ENCODE results near the gene FXYD7.
"Not testable (repeated sequence)": the region's sequence is repeated elsewhere in the genome, so short reads cannot be mapped to it uniquely, and the experiment has no call there.

Gene FXYD7

GRCh38 chr19:35143231-35143715 is at the start of gene FXYD7:
Gene FXYD7 (plus strand): TSS chr19:35143255. CDS start chr19:35143334, 79 bp downstream.
- FAIRE-seq: no peak

GRCh38 chr19:35093430-35093829 is 49.6 kb upstream of the FXYD7 start:
- FAIRE-seq: no peak

- no peak for FAIRE-seq
Measured at GRCh38 chr19:35093941-35094647, 49.0 kb upstream of the FXYD7 start.

GRCh38 chr19:35094656-35095055 is 48.4 kb upstream of the FXYD7 start:
- FAIRE-seq: no peak

GRCh38 chr19:35095667-35096368 is 47.2 kb upstream of the FXYD7 start:
- no peak for FAIRE-seq

GRCh38 chr19:35098413-35099049 is 44.5 kb upstream of the FXYD7 start:
- no peak for FAIRE-seq

- FAIRE-seq: no peak
Measured at GRCh38 chr19:35099155-35099896, 43.7 kb upstream of the FXYD7 start.

GRCh38 chr19:35099897-35100275 is 43.2 kb upstream of the FXYD7 start:
- FAIRE-seq: no peak

GRCh38 chr19:35100588-35101533 is 42.2 kb upstream of the FXYD7 start:
- no peak for FAIRE-seq

- FAIRE-seq: not testable (repeated sequence)
Measured at GRCh38 chr19:35101949-35102348, 41.1 kb upstream of the FXYD7 start.

- FAIRE-seq: not testable (repeated sequence)
Measured at GRCh38 chr19:35103614-35104013, 39.4 kb upstream of the FXYD7 start.

- FAIRE-seq: no peak
Measured at GRCh38 chr19:35104361-35104760, 38.7 kb upstream of the FXYD7 start.

GRCh38 chr19:35105047-35105410 is 38.0 kb upstream of the FXYD7 start:
- no peak for FAIRE-seq

- no peak for FAIRE-seq
Measured at GRCh38 chr19:35105411-35106290, 37.4 kb upstream of the FXYD7 start.

- FAIRE-seq: no peak
Measured at GRCh38 chr19:35106291-35106583, 36.8 kb upstream of the FXYD7 start.

GRCh38 chr19:35106898-35107541 is 36.0 kb upstream of the FXYD7 start:
- no peak for FAIRE-seq

- no peak for FAIRE-seq
Measured at GRCh38 chr19:35107545-35107944, 35.5 kb upstream of the FXYD7 start.

- no peak for FAIRE-seq
Measured at GRCh38 chr19:35108730-35109129, 34.3 kb upstream of the FXYD7 start.

GRCh38 chr19:35109395-35110112 is 33.5 kb upstream of the FXYD7 start:
- no peak for FAIRE-seq

- no peak for FAIRE-seq
Measured at GRCh38 chr19:35110974-35111373, 32.1 kb upstream of the FXYD7 start.
